ENCODE results near the gene RALGAPA1.

- no peak for TF ChIP-seq CTCF (conservative IDR thresholded peaks at IDR 0.05 in 1 of 2, IDR thresholded peaks at IDR 0.05 in 1 of 2; ENCODE audit: low read depth in 1 of 2, low read length in 2 of 2)
- no peak for TF ChIP-seq EZH2 (IDR thresholded peaks at IDR 0.05; ENCODE audit: low read length, missing control alignments)
Measured at GRCh38 chr14:35725930-35726329, 83.2 kb downstream of the RALGAPA1 start.

Measured in fibroblast of lung (primary cell).